WTC11 (cell line): ENCODE data around the gene ANO2. TPM values are rescaled to one million over a fixed set of nuclear protein-coding genes. Genes with fewer than 3 reads are reported as not detected.

Experiments
- ATAC-seq: fragments of 200-7000 bp; cut with Tn5 transposase; 2 replicates; pipeline ENCODE4 v1.10.0; 2021; ENCODE audit warnings: mild to moderate bottlenecking, moderate library complexity
- CTCF ChIA-PET: fragments of 300-600 bp; sonication (Branson Sonifier 250); formaldehyde crosslinking; loops from one replicate; lab custom pipeline; 2021; ENCODE audit warnings: antibody characterized with exemption; lab: Charles Lee
- POLR2A ChIA-PET: fragments of 350-600 bp; sonication (Branson Sonifier 250); formaldehyde crosslinking; loops from one replicate; lab custom pipeline; 2021; ENCODE audit warnings: antibody characterized with exemption; lab: Charles Lee
- DNase-seq: peaks from one replicate; pipeline ENCODE4 v3.0.0; 2021; ENCODE audit warnings: low spot score
- H3K27ac Mint-ChIP-seq: 2 replicates; pipeline ENCODE4 v1.8.0; 2021; ENCODE audit warnings: mixed read lengths
- H3K27me3 Mint-ChIP-seq: 2 replicates; pipeline ENCODE4 v1.8.0; 2021; ENCODE audit warnings: low read depth, mild to moderate bottlenecking, moderate library complexity, mixed read lengths
- H3K36me3 Mint-ChIP-seq: 2 replicates; pipeline ENCODE4 v1.8.0; 2021; ENCODE audit warnings: mixed read lengths
- H3K4me1 Mint-ChIP-seq: 2 replicates; pipeline ENCODE4 v1.8.0; 2022; ENCODE audit warnings: mixed read lengths
- H3K4me3 Mint-ChIP-seq: 2 replicates; pipeline ENCODE4 v1.8.0; 2021; ENCODE audit warnings: mild to moderate bottlenecking, moderate library complexity, mixed read lengths
- H3K9me3 Mint-ChIP-seq: 2 replicates; pipeline ENCODE4 v1.8.0; 2021; ENCODE audit warnings: mixed read lengths
- FOXJ3 ChIP-seq: sonication (generic); formaldehyde crosslinking; IDR thresholded peaks from 2 replicates; pipeline ENCODE4 v1.9.0; 2021; ENCODE audit warnings: missing genetic modification reagents, mild to moderate bottlenecking, borderline replicate concordance
- MAX ChIP-seq: sonication (generic); formaldehyde crosslinking; IDR thresholded peaks from 2 replicates; pipeline ENCODE4 v1.8.0; 2022; ENCODE audit warnings: mild to moderate bottlenecking, missing genetic modification reagents
- NFE2L1 ChIP-seq: sonication (generic); formaldehyde crosslinking; IDR thresholded peaks from 2 replicates; pipeline ENCODE4 v1.8.1; 2023; ENCODE audit warnings: missing genetic modification reagents
- NR2C2 ChIP-seq: sonication (generic); formaldehyde crosslinking; IDR thresholded peaks from 2 replicates; pipeline ENCODE4 v1.8.0; 2022; ENCODE audit warnings: mild to moderate bottlenecking, missing genetic modification reagents
- PRDM15 ChIP-seq: sonication (generic); formaldehyde crosslinking; IDR thresholded peaks from 2 replicates; pipeline ENCODE4 v1.8.0; 2022; ENCODE audit warnings: missing genetic modification reagents
- SMAD4 ChIP-seq: sonication (generic); formaldehyde crosslinking; IDR thresholded peaks from 2 replicates; pipeline ENCODE4 v1.8.0; 2022; ENCODE audit warnings: mild to moderate bottlenecking, missing genetic modification reagents
- ZBTB21 ChIP-seq: sonication (generic); formaldehyde crosslinking; IDR thresholded peaks from 2 replicates; pipeline ENCODE4 v1.8.1; 2023; ENCODE audit warnings: mild to moderate bottlenecking, missing genetic modification reagents, borderline replicate concordance
- ZNF138 ChIP-seq: sonication (generic); formaldehyde crosslinking; conservative IDR thresholded peaks from 2 replicates; pipeline ENCODE4 v1.8.1; 2022; ENCODE audit warnings: mild to moderate bottlenecking, moderate library complexity, missing genetic modification reagents
- ZNF263 ChIP-seq: sonication (generic); formaldehyde crosslinking; IDR thresholded peaks from 2 replicates; pipeline ENCODE4 v1.8.1; 2022; ENCODE audit warnings: low read depth, mild to moderate bottlenecking, moderate library complexity, missing genetic modification reagents
- ZNF416 ChIP-seq: fragments of 250-450 bp; sonication (Bioruptor Pico); IDR thresholded peaks from 2 replicates; pipeline ENCODE4 v1.9.0; 2021; ENCODE audit warnings: mild to moderate bottlenecking, inconsistent platforms
- ZNF423 ChIP-seq: fragments of 250-450 bp; sonication (Bioruptor Pico); IDR thresholded peaks from 2 replicates; pipeline ENCODE4 v2.1.2; 2022; ENCODE audit warnings: mild to moderate bottlenecking, moderate library complexity
- ZNF532 ChIP-seq: fragments of 250-450 bp; sonication (Bioruptor Pico); IDR thresholded peaks from 2 replicates; pipeline ENCODE4 v1.9.0; 2021; ENCODE audit warnings: mild to moderate bottlenecking, borderline replicate concordance
- total RNA-seq: library from RNA; stranded (reverse); gene quantifications from 3 replicates; pipeline ENCODE4 v1.2.3, GENCODE V29; 2021
- TF ChIP-seq, protein P1 (sequence below): fragments of 250-450 bp; sonication (Bioruptor Pico); IDR thresholded peaks from 2 replicates; pipeline ENCODE4 v1.9.0; 2021; ENCODE audit warnings: moderate library complexity, mild to moderate bottlenecking, inconsistent platforms, borderline replicate concordance
- TF ChIP-seq, protein P2 (sequence below): sonication (generic); formaldehyde crosslinking; IDR thresholded peaks from 2 replicates; pipeline ENCODE4 v1.8.0; 2023; ENCODE audit warnings: missing genetic modification reagents
- TF ChIP-seq, protein P3 (sequence below): sonication (generic); formaldehyde crosslinking; IDR thresholded peaks from 2 replicates; pipeline ENCODE4 v1.8.1; 2022; ENCODE audit warnings: mild to moderate bottlenecking, missing genetic modification reagents, moderate library complexity, borderline replicate concordance
- TF ChIP-seq, protein P4 (sequence below): sonication (generic); formaldehyde crosslinking; IDR thresholded peaks from 2 replicates; pipeline ENCODE4 v1.8.1; 2023; ENCODE audit warnings: mild to moderate bottlenecking, missing genetic modification reagents

ANO2 gene
- total RNA-seq, 1 experiment from 2014 or later: 2.8 TPM

GRCh38 chr12:5622280-5622679, 322.8 kb downstream of the ANO2 start:
- POLR2A ChIA-PET: interaction anchor here (0.7 kb wide), 2 partner anchors 14 to 35 kb away, joined by 3 to 5 read pairs; no protein-coding TSS in a partner anchor
- peaks cover 9% of the 10 kb centered on the region for H3K4me1 Mint-ChIP-seq
- H3K27me3 Mint-ChIP-seq: no peaks in the 10 kb centered on the region
- H3K9me3 Mint-ChIP-seq: no peaks in the 10 kb centered on the region
- no peak overlapping the region for H3K4me3 Mint-ChIP-seq
- H3K36me3 Mint-ChIP-seq: no peaks in the 10 kb centered on the region
- ATAC-seq: no peak
- DNase-seq: no peak
- no peak overlapping the region for H3K27ac Mint-ChIP-seq
- CTCF ChIA-PET: no interaction called here
- no peak for TF ChIP-seq NFE2L1

GRCh38 chr12:5621329-5621728, 323.7 kb downstream of the ANO2 start:
- H3K9me3 Mint-ChIP-seq: no peaks in the 10 kb centered on the region
- CTCF ChIA-PET: no interaction called here
- no peak overlapping the region for H3K27ac Mint-ChIP-seq
- no peak overlapping the region for H3K4me3 Mint-ChIP-seq
- H3K36me3 Mint-ChIP-seq: no peaks in the 10 kb centered on the region
- no peak for TF ChIP-seq ZNF263 (CRISPR knock-in tag)
- TF ChIP-seq ZNF532: no peak
- TF ChIP-seq MAX (CRISPR knock-in tag): no peak
- no peak for TF ChIP-seq FOXJ3 (CRISPR knock-in tag)
- TF ChIP-seq, protein P1, sequence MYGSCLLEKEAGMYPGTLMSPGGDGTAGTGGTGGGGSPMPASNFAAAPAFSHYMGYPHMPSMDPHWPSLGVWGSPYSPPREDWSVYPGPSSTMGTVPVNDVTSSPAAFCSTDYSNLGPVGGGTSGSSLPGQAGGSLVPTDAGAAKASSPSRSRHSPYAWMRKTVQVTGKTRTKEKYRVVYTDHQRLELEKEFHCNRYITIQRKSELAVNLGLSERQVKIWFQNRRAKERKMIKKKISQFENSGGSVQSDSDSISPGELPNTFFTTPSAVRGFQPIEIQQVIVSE (CRISPR knock-in tag): no peak
- no peak for TF ChIP-seq ZNF423 (CRISPR knock-in tag)
- no peak for TF ChIP-seq NR2C2
- TF ChIP-seq PRDM15 (CRISPR knock-in tag): no peak
- TF ChIP-seq ZNF416 (CRISPR knock-in tag): no peak
- no peak for TF ChIP-seq ZBTB21
- no peak for TF ChIP-seq NFE2L1
- TF ChIP-seq SMAD4 (CRISPR knock-in tag): no peak
- TF ChIP-seq ZNF138: no peak
- TF ChIP-seq, protein P2, sequence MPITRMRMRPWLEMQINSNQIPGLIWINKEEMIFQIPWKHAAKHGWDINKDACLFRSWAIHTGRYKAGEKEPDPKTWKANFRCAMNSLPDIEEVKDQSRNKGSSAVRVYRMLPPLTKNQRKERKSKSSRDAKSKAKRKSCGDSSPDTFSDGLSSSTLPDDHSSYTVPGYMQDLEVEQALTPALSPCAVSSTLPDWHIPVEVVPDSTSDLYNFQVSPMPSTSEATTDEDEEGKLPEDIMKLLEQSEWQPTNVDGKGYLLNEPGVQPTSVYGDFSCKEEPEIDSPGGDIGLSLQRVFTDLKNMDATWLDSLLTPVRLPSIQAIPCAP (CRISPR knock-in tag): no peak
- TF ChIP-seq, protein P3, sequence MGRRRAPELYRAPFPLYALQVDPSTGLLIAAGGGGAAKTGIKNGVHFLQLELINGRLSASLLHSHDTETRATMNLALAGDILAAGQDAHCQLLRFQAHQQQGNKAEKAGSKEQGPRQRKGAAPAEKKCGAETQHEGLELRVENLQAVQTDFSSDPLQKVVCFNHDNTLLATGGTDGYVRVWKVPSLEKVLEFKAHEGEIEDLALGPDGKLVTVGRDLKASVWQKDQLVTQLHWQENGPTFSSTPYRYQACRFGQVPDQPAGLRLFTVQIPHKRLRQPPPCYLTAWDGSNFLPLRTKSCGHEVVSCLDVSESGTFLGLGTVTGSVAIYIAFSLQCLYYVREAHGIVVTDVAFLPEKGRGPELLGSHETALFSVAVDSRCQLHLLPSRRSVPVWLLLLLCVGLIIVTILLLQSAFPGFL: no peak
- TF ChIP-seq, protein P4, sequence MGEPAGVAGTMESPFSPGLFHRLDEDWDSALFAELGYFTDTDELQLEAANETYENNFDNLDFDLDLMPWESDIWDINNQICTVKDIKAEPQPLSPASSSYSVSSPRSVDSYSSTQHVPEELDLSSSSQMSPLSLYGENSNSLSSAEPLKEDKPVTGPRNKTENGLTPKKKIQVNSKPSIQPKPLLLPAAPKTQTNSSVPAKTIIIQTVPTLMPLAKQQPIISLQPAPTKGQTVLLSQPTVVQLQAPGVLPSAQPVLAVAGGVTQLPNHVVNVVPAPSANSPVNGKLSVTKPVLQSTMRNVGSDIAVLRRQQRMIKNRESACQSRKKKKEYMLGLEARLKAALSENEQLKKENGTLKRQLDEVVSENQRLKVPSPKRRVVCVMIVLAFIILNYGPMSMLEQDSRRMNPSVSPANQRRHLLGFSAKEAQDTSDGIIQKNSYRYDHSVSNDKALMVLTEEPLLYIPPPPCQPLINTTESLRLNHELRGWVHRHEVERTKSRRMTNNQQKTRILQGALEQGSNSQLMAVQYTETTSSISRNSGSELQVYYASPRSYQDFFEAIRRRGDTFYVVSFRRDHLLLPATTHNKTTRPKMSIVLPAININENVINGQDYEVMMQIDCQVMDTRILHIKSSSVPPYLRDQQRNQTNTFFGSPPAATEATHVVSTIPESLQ (CRISPR knock-in tag): no peak
- POLR2A ChIA-PET: no interaction called here
- ATAC-seq: no peak
- DNase-seq: no peak
- H3K27me3 Mint-ChIP-seq: no peaks in the 10 kb centered on the region
- peaks cover 9% of the 10 kb centered on the region for H3K4me1 Mint-ChIP-seq
